Endothelial cell of umbilical vein (primary cell): ENCODE measurements around the gene HYDIN. TPM values are rescaled to one million over a fixed set of nuclear protein-coding genes. Genes with fewer than 3 reads are reported as not detected.

Experiments used
- BruUV-seq: library from RNA; stranded (reverse); fragments of 400-500 nt; replicated peaks from 2 replicates; lab custom pipeline; 2021; lab: Mats Ljungman, UMichigan
- CTCF ChIA-PET: fragments of 300-600, 350-600 bp; sonication (Branson Sonifier 250); formaldehyde crosslinking; loops from one replicate; lab custom pipeline; 2021; ENCODE audit warnings: antibody characterized with exemption, inconsistent platforms; lab: Charles Lee
- POLR2A ChIA-PET: fragments of 300-600, 350-600 bp; sonication (Branson Sonifier 250); formaldehyde crosslinking; loops from one replicate; lab custom pipeline; 2021; ENCODE audit warnings: antibody characterized with exemption, inconsistent platforms; lab: Charles Lee
- DNase-seq: peaks from one replicate; pipeline ENCODE4 v3.0.0-alpha.2; 2011; ENCODE audit warnings: low read depth, low spot score
- FAIRE-seq: peaks from 2 replicates; lab custom pipeline; 2011; peaks lifted over from hg19 to GRCh38; lab: Jason Lieb, UNC
- H2AFZ ChIP-seq: 2 replicates; pipeline ENCODE4 v1.6.0; 2012; ENCODE audit warnings: low read depth, low read length, control low read depth, inconsistent platforms
- H3K27ac ChIP-seq: 2 replicates; pipeline ENCODE4 v1.5.1; 2011; ENCODE audit warnings: low read depth, mild to moderate bottlenecking, control low read depth, low read length, moderate library complexity; ENCODE audit not compliant: insufficient read depth
- H3K27me3 ChIP-seq, 2 experiments: 2 replicates each; pipeline versions ENCODE4 v1.6.0 to v1.6.1; 2011; ENCODE audit warnings: low read length in 2 of 2, mixed read lengths in 1 of 2; ENCODE audit not compliant: control insufficient read depth in 2 of 2, insufficient read depth in 2 of 2
- H3K36me3 ChIP-seq, 2 experiments: 2 replicates in 1 of 2; 3 replicates in 1 of 2; pipeline ENCODE4 v1.5.1; 2011; ENCODE audit warnings: low read length in 2 of 2, mild to moderate bottlenecking in 1 of 2, moderate library complexity in 1 of 2; ENCODE audit not compliant: control insufficient read depth in 2 of 2, insufficient read depth in 2 of 2; ENCODE audit errors: extremely low read depth in 1 of 2
- H3K4me1 ChIP-seq: 3 replicates; pipeline ENCODE4 v1.5.1; 2011; ENCODE audit warnings: mild to moderate bottlenecking, low read length; ENCODE audit not compliant: control insufficient read depth, insufficient read depth; ENCODE audit errors: extremely low read depth
- H3K4me2 ChIP-seq: 2 replicates; pipeline ENCODE4 v1.6.1; 2011; ENCODE audit warnings: low read length, control low read depth, mixed read lengths; ENCODE audit not compliant: insufficient read depth
- H3K4me3 ChIP-seq, 3 experiments: fragments of 200-600 bp in 1 of 3; sonication (generic), shearing (Covaris generic) in 1 of 3; replicated peaks in 1 of 3; 2 replicates each; pipeline ENCODE4 v1.5.1; 2011 to 2016; ENCODE audit warnings: control low read depth in 3 of 3, low read length in 3 of 3, mild to moderate bottlenecking in 2 of 3, inconsistent platforms in 1 of 3, low read depth in 1 of 3, moderate library complexity in 1 of 3; ENCODE audit not compliant: insufficient read depth in 1 of 3
- H3K79me2 ChIP-seq: 2 replicates; pipeline ENCODE4 v1.6.0; 2012; ENCODE audit warnings: low read length, inconsistent platforms; ENCODE audit not compliant: control insufficient read depth, insufficient read depth
- H3K9ac ChIP-seq: replicated peaks from 2 replicates; pipeline ENCODE3; 2011; ENCODE audit warnings: low read length, control low read depth; ENCODE audit not compliant: insufficient read depth; ENCODE audit errors: extremely low read depth
- H3K9me1 ChIP-seq: replicated peaks from 3 replicates; pipeline ENCODE4 v1.6.0; 2011; ENCODE audit warnings: mild to moderate bottlenecking, low read length; ENCODE audit not compliant: control insufficient read depth, insufficient read depth; ENCODE audit errors: extremely low read depth
- H3K9me3 ChIP-seq: replicated peaks from 2 replicates; pipeline ENCODE4 v1.5.1; 2012; ENCODE audit warnings: low read length, inconsistent platforms; ENCODE audit not compliant: control insufficient read depth, insufficient read depth
- H4K20me1 ChIP-seq: replicated peaks from 2 replicates; pipeline ENCODE3; 2011; ENCODE audit warnings: mild to moderate bottlenecking, low read length; ENCODE audit not compliant: control insufficient read depth, insufficient read depth; ENCODE audit errors: extremely low read depth
- CTCF ChIP-seq, 2 donors: IDR thresholded peaks; 1 replicate in 1 of 2; 2 replicates in 1 of 2; pipeline ENCODE4 v1.5.1; 2011; ENCODE audit warnings: low read length in 2 of 2, mild to moderate bottlenecking in 2 of 2, moderate library complexity in 2 of 2, control low read depth in 1 of 2, inconsistent platforms in 1 of 2, low read depth in 1 of 2; ENCODE audit not compliant: insufficient read depth in 1 of 2; ENCODE audit errors: extremely low read depth in 1 of 2
- EZH2 ChIP-seq: IDR thresholded peaks from 2 replicates; pipeline ENCODE4 v1.6.1; 2012; ENCODE audit warnings: borderline replicate concordance, low read depth, mild to moderate bottlenecking, moderate library complexity, low read length, inconsistent platforms; ENCODE audit not compliant: severe bottlenecking
- FOS ChIP-seq: IDR thresholded peaks from 2 replicates; pipeline ENCODE4 v1.6.1; 2011; ENCODE audit warnings: mild to moderate bottlenecking, low read length, moderate library complexity, borderline replicate concordance; ENCODE audit not compliant: insufficient read depth
- GATA2 ChIP-seq: IDR thresholded peaks from 2 replicates; pipeline ENCODE4 v1.7.0; 2011; ENCODE audit warnings: low read depth, mild to moderate bottlenecking, moderate library complexity, mixed read lengths, low read length; ENCODE audit not compliant: insufficient read length, insufficient read depth
- JUN ChIP-seq: IDR thresholded peaks from 2 replicates; pipeline ENCODE4 v1.6.1; 2011; ENCODE audit warnings: borderline replicate concordance, low read depth; ENCODE audit not compliant: insufficient read length, insufficient read depth
- MAX ChIP-seq: IDR thresholded peaks from 2 replicates; pipeline ENCODE4 v1.6.1; 2011; ENCODE audit not compliant: insufficient read depth, insufficient read length
- MYC ChIP-seq: IDR thresholded peaks from one replicate; pipeline ENCODE4 v1.6.1; 2011; ENCODE audit warnings: mild to moderate bottlenecking, low read depth, low read length
- POLR2A ChIP-seq: IDR thresholded peaks from 2 replicates; pipeline ENCODE4 v1.6.1; 2012; ENCODE audit warnings: low read depth, mild to moderate bottlenecking, control low read depth, low read length
- POLR2AphosphoS5 ChIP-seq: IDR thresholded peaks from 2 replicates; pipeline ENCODE4 v1.6.1; 2012; ENCODE audit warnings: low read depth, mild to moderate bottlenecking, control low read depth, low read length, moderate library complexity; ENCODE audit not compliant: insufficient read depth
- dilution Hi-C: fragments of 300-500 bp; cut with MboI; formaldehyde crosslinking; loops from one replicate; pipeline ENCODE4 v1.15.0; 2019; ENCODE audit warnings: low sequenced_read_pairs; ENCODE audit not compliant: extremely low pct_ligation_motif_present
- intact Hi-C: fragments of 100-400 bp; cut with micrococcal nuclease; formaldehyde crosslinking; loops from one replicate; pipeline ENCODE4 v1.10.0; 2022
- polyA plus RNA-seq, 4 experiments: library from polyadenylated mRNA; depleted of rRNA in 3 of 4; stranded (reverse) in 3 of 4; unstranded in 1 of 4; fragments of >200 nt; gene quantifications; 2 replicates each; pipeline versions ENCODE4 v1.2.1 to v1.2.3, GENCODE V29; 2011 to 2012; ENCODE audit warnings: missing spikeins in 1 of 4
- total RNA-seq: library from RNA; stranded (reverse); gene quantifications from 2 replicates; pipeline ENCODE4 v1.2.3, GENCODE V29; 2021

HYDIN gene
- total and polyA plus RNA-seq, 2 donors (not counting 3 experiments of a cell fraction or from before 2014, with no cell fraction given), result not detected

- Histone ChIP-seq H3K27ac (no peak overlapping the region), H3K27me3 (no peaks in the 10 kb centered on the region), H3K9ac (no peak overlapping the region), H3K4me1 (no peaks in the 10 kb centered on the region), H3K79me2 (no peaks in the 10 kb centered on the region), H3K9me1 (no peaks in the 10 kb centered on the region), H3K9me3 (no peaks in the 10 kb centered on the region), H3K36me3 (peaks cover 0 to 7% of the 10 kb centered on the region in 2 experiments), H2AFZ (no peak overlapping the region), H3K4me3 (no peak overlapping the region), H3K4me2 (no peak overlapping the region), H4K20me1 (no peaks in the 10 kb centered on the region)
- FAIRE-seq (no peak), DNase-seq (no peak)
- BruUV-seq, result no TSS peak
- intact Hi-C loops (no loop called here), dilution Hi-C loops (no loop called here)
- TF ChIP-seq FOS (no peak), JUN (no peak), POLR2AphosphoS5 (no peak), MYC (no peak), POLR2A (no peak), GATA2 (no peak), CTCF (IDR thresholded peaks at IDR 0.05; ENCODE audit: extremely low read depth in 1 of 2, insufficient read depth in 1 of 2, low read depth in 1 of 2, low read length in 2 of 2) (no peak), MAX (no peak), EZH2 (no peak)
- ChIA-PET POLR2A (no interaction called here), CTCF (interaction anchor here (1.4 kb wide), 1 partner anchor 86 kb away, joined by 3 read pairs; no protein-coding TSS in a partner anchor)
Observed at GRCh38 chr16:70766658-70767057, 463.9 kb downstream of the HYDIN start.
